ENCODE data around the gene POGK. TPM values are rescaled to one million over a fixed set of nuclear protein-coding genes. Genes with fewer than 3 reads are reported as not detected.
"Not testable (repeated sequence)": the region's sequence is repeated elsewhere in the genome, so short reads cannot be mapped to it uniquely, and the experiment has no call there.

Gene POGK
- total and polyA plus RNA-seq, 2 experiments from 2014 or later: 10.9 to 31.4 TPM

GRCh38 chr1:166827426-166827825 lies 11.8 kb upstream of the POGK start (continued):
- TF ChIP-seq ZNF462 (CRISPR knock-in tag; IDR thresholded peaks at IDR 0.05): no peak

- not testable (repeated sequence) for H3K27me3 Mint-ChIP-seq (ENCODE audit: insufficient read depth, low read depth, poor library complexity); DNase-seq (ENCODE audit: low spot score); H3K4me2 ChIP-seq; H3K4me3 ChIP-seq; H3K4me1 Mint-ChIP-seq; H2AFZ ChIP-seq; ATAC-seq; H3K36me3 ChIP-seq (ENCODE audit: insufficient read depth); H3K4me3 Mint-ChIP-seq; H3K9me2 ChIP-seq (ENCODE audit: insufficient read depth); H3F3A ChIP-seq (replicated peaks; ENCODE audit: low read depth); H4K20me1 ChIP-seq (replicated peaks; ENCODE audit: insufficient read depth); H3K4me1 ChIP-seq (ENCODE audit: insufficient read depth); H3K27me3 ChIP-seq (ENCODE audit: insufficient read depth); H3K79me2 ChIP-seq (replicated peaks; ENCODE audit: insufficient read depth); H3K27ac Mint-ChIP-seq; H3K27ac ChIP-seq (ENCODE audit: low read depth)
- peaks cover 22% of the 10 kb centered on the region for H3K36me3 Mint-ChIP-seq (ENCODE audit: low read depth)
- peaks cover 46% of the 10 kb centered on the region for H3K9me3 Mint-ChIP-seq
Observed at GRCh38 chr1:166829762-166830161, 9.5 kb upstream of the POGK start.

- 0 out of 2 replicates have a peak, but pooled peaks cover 6% of the 10 kb centered on the region for H3F3A ChIP-seq (replicated peaks; ENCODE audit: low read depth)
- peaks cover 15% of the 10 kb centered on the region for H3K4me1 ChIP-seq (ENCODE audit: insufficient read depth)
- no peak overlapping the region for H3K27ac ChIP-seq (ENCODE audit: low read depth)
- peaks cover 7% of the 10 kb centered on the region; the same call in 1 of the 2 replicates for H3K9me2 ChIP-seq (ENCODE audit: insufficient read depth)
- no peak for DNase-seq (ENCODE audit: low spot score)
- H3K4me3 ChIP-seq: no peak overlapping the region
- H3K4me1 Mint-ChIP-seq: peaks cover 24% of the 10 kb centered on the region
- no peaks in the 10 kb centered on the region for H4K20me1 ChIP-seq (replicated peaks; ENCODE audit: insufficient read depth)
- H3K9me3 Mint-ChIP-seq: peaks cover 4% of the 10 kb centered on the region
- peaks cover 17% of the 10 kb centered on the region for H3K79me2 ChIP-seq (replicated peaks; ENCODE audit: insufficient read depth)
- H3K4me2 ChIP-seq: no peak overlapping the region
- no peaks in the 10 kb centered on the region for H3K27me3 ChIP-seq (ENCODE audit: insufficient read depth)
- H3K4me3 Mint-ChIP-seq: no peak overlapping the region
- no peak overlapping the region for H2AFZ ChIP-seq
- peaks cover 11% of the 10 kb centered on the region for H3K36me3 ChIP-seq (ENCODE audit: insufficient read depth)
- peaks cover 18% of the 10 kb centered on the region for H3K36me3 Mint-ChIP-seq (ENCODE audit: low read depth)
- no peak overlapping the region for H3K27ac Mint-ChIP-seq
- H3K27me3 Mint-ChIP-seq (ENCODE audit: insufficient read depth, low read depth, poor library complexity): peaks cover 9% of the 10 kb centered on the region
- no peak for ATAC-seq
- TF ChIP-seq REST (IDR thresholded peaks at IDR 0.05; ENCODE audit: unreplicated experiment) (no peak), EZH2phosphoT487 (IDR thresholded peaks at IDR 0.05; ENCODE audit: unreplicated experiment) (no peak), CTCF (conservative IDR thresholded peaks at IDR 0.05; ENCODE audit: low read depth in 2 of 2) (no peak), ETS1 (IDR thresholded peaks at IDR 0.05) (no peak), NANOG (IDR thresholded peaks at IDR 0.05; ENCODE audit: borderline replicate concordance) (no peak), POLR2AphosphoS5 (IDR thresholded peaks at IDR 0.05; ENCODE audit: low read depth) (no peak), STAT1 (IDR thresholded peaks at IDR 0.05; ENCODE audit: unreplicated experiment) (no peak)
Observed at GRCh38 chr1:166836733-166837132, 2.5 kb upstream of the POGK start.
